NCI-H2029 treated with DMSO at 0.1 percent for 48 hours (cell line): ENCODE data around the gene NMUR1.

Experiments
- DNase-seq: peaks from one replicate; lab custom pipeline; 2025; lab: John Stamatoyannopoulos, UW

The NMUR1 gene

DNA sequence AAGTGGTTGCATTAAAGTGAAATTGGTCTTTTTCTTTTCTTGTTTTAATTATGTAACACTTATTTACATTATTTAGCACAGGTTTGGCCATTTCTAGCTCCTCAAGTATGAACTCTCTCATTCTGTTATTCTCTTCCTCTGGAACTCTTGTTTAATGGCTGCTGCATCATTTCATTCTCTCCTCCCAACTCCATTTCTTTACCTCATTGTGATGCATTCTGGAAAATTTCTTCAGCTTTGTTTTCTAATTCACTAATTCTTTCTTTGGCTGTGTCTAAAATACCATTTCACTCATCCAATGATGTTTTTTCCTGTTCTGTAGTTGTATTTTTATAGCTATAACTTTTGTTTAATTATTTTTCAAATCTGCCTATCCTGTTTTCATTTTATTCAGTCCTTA is 22.5 kb upstream of the NMUR1 start:
- DNase-seq, result no peak

DNA sequence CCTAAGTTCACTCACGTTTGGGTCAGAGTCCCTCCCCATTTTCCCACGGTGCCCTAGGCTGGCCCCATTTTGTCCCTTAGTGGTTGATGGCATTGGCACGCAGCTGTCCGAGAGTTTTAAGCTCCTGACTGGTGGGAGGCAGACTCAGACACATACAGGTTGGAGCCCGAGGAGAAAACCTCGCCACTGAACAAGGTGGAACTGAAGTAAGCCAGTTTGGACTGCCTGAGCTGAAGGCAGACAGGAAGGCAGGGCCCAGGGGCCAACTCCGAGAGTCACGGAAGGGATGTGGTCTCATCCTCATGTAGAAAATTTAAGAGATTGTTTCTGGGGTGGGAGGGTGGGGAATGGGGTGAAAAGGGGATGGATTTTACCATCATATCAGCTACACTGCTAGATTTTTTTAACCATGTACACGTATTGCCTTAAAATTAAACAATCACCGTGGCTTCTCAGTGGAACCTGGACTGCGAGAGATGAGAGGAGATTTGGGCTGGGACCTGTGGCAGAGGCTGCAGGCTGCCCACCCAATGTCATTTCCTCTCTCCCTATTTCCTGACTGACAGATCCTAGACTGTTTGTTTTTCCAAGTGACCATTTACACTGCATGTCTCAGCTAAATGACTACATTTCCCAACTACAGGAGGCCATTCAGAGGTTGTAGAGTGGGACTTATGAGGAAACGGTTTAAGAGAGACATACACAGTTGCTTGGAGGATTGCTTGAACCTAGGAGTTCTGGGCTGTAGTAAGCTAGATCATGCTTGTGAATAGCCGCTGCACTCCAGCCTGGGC is 19.4 kb upstream of the NMUR1 start:
- no peak for DNase-seq

DNA sequence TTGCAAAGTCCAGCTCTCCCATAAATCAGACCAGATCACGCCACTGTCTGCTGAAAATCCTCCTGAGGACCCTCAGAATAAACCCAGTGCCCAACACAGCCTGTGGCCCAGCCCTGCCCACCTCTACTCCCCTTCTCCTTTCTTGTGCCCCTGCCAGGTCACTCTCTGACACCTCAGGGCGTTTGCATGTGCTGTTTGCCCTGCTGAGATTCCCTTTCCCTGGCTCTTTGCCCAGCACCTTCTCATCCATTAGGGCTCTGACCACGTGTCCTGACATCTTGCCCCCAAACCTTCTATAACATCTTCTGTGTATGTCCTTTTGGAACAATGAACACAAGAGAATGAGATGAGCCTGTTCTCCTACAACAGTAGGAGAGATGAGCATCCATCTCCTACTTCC is 18.5 kb upstream of the NMUR1 start:
- no peak for DNase-seq

DNA sequence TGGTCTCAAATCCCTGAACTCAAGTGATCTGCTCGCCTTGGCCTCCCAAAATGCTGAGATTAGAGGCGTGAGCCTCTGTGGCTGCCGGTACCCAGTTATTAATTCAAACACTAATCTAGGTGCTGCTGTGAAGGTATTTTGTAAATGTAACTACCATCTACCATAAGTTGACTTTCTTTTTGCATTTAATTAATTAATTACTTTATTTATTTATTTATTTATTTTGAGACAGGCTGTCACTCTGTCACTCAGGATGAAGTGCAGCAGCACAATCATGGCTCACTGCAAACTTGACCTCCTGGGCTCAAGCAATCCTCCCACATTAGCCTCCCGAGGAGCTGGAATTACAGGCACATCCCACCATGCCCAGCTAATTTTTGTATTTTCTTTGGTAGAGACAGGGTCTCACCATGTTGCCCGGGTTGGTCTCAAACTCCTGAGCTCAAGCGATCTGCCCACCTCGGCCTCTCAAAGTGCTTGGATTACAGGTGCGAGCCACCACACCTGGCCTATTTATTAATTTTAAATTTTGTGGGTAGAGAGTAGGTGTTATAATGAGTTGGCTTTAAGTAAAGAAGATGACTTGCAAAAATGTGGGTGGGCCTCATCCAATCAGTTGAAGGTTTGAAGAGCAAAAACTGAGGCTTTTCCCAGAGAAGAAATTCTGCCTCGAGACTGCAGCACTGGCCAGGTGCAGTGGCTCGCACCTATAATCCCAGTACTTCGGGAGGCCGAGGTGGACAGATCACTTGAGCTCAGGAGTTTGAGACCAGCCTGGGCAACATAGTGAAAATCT is 17.3 kb upstream of the NMUR1 start:
- no peak for DNase-seq

DNA sequence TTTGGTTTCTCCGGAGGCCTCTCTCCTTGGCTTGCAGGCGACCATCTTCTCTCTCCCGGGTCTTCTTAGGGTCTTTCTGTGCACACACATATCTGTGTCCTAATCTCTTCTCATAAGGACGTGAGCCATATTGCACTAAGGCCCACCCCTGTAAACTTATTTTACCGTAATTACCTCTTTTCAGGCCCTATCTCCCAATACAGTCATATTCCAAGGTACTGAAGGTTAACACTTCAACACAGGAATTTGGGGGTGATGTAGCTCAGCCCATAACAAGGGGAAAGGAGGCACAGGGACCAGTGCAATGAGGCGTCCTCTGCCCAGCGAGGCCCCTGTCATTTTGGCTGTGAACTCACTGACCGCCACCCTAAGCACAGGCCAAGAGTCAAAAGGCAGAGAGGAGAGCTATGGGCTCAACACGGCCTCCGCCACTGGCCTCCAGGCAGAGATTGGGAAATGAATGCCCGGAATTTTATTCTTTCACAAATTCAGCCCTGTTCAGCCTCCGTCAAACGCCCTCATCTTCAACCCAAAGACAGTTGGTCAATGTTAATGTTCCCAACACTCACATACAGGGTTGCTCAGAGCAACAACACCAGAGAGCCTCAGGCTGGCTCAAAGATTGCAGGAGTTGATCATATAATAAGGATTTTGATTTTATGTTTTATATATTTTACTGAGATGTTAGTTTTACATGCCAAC is 15.9 kb upstream of the NMUR1 start:
- DNase-seq, result no peak

DNA sequence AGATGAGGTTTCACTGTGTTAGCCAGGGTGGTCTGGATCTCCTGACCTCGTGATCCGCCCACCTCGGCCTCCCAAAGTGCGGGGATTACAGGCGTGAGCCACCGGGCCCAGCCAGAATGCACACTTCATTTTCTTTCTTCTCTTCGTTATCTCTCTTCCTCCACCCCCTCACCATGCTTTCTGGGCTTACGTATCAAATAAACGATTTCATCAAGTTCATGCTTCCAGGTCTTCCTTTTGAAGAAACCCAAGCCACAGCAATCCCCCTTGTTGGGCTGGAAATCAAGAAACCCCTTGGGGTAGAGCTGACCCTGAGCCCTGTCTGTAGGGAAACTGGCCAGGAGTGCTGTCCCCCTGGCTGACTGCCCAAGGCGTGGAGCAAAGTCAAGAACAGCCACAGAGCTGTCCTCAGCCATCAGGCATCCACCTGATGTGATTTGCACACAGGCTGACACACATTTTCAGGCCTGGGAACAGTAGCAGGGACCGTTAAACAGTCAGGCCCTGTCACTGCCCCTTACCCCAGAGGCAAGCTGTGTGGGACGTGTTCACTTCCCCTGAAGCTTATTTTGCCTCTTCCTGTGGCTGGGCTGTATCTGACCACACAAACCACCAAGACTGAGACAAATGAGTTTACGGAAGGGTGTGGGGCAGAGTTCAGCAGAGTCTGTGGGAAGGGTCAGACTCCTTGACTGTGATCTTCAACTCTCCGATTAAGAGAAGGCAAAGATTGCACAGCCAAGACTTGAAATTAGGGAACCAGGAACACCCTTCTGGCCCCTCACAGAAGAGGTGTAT is 15.1 kb upstream of the NMUR1 start:
- no peak for DNase-seq

DNA sequence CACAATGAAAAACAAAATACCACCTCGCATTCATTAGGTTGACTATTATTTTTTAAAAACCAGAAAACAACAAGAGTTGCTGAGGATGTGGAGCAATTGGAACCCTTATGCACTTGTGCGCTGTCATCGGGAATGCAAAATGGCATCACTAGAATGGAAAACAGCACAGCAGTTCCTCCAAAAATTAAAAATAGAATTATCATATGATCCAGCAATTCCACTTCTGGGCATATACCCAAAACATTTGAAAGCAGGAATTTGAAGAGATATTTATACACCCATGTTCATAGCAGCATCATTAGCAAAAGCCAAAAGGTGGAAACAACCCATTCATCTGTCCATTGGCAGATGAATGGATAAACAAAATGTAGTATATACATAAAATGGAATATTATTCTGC is 11.9 kb upstream of the NMUR1 start:
- DNase-seq, result no peak

DNA sequence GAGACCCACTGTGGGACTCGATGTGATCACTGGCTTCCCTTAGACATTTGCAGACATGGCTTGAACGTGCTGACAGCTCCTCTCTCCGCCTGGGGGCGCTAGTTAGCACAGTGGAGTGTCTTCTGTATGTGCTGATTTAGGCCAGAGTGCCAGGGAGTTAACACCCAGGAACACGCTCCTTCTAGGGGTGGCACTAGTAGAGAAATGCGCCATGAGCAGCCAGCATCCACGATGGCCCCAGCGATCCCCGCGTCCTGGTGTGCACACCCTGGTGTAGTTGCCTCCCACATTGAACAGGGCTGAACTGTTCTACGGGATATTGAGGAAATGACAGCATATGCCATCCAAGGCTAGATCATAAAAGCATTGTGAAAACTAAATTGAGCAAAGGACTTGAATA is 11.4 kb upstream of the NMUR1 start:
- DNase-seq, result no peak

DNA sequence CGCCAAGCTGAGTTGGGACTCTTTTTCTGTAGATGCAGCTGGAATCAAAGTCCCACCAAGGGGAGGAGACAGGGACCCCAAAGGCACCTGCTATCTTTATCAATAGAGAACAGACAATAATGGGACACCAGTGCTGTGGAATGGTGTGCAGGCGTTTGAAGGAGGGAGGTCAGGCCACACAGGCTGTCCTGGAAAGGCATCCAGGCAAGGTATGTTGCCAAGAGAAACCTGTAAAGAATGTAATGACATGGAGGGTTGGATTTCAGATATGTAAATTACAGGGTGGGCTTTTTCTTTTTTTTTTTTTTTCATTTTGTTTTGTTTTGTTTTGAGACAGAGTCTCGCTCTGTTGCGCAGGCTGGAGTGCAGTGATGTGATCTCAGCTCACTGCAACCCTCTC is 9.7 kb upstream of the NMUR1 start:
- no peak for DNase-seq

DNA sequence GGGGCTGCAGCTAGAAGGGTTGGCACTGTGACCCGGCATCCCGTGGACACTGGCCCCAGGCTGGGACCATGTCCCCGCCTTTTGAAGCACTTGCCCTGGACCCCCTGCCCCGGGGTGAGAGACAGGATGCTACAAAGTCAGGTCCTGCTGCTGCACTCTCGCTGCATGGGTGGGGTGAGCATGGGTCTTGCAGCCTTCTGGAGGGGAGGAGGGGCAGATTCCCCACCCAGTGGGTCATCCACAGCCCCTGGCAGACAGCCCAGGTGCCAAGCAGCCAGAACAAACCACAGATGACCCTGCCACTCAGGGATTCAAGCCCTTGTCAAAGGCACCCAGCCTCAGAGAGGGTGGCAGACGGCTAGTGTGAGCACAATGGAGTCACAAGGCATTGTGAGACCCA is 5.7 kb upstream of the NMUR1 start:
- no peak for DNase-seq

DNA sequence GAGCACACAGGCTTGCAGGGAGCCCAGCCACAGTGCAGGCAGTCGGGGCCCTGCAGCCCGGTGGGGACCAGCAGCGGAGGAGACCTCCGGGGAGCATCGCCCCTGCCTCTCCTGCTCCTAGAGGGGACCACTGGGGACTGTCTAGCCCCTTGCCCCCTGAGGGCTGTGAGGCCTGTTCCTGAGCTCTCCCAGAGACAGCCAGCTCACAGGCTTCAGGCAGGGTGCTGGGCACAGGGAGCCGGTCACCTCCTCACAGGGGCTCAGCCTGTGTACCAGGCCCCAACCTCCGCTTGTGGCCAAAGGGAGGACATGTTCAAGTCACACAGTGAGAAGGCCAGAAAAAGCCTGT is 3.5 kb upstream of the NMUR1 start:
- DNase-seq, result no peak

DNA sequence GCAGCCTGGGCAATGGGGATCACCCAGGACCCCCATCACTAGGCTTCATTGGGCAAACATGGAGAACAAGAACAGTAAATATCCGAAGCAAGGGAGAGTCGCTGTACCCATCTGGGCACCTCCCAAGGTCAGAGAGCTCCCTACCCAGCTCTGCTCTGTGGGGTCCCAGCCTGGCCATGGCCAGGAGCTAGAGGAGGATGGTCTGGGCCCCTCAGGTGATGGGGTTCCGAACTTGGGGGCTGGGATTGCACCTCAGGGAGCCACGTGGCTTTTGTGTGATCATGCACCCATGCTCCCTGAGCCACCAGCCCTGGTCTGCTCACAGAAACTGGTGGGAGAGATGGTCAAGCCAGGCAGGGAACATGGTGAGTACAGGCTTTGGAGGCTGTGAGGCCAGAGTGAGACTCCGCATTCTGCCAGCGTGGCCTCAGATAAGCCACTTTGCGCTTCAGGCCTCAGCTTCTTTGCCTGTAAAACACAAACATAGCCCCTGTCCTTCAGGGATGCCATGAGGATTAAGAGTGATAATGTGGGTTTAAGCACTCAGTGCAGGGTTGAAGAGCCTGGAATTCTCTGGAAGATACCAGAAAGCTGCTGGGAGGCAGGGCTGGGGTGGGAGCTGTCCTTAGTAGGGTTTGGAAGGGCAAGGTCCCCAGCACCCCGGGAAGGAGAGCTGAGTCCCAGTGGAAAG is 3.0 kb upstream of the NMUR1 start:
- no peak for DNase-seq

DNA sequence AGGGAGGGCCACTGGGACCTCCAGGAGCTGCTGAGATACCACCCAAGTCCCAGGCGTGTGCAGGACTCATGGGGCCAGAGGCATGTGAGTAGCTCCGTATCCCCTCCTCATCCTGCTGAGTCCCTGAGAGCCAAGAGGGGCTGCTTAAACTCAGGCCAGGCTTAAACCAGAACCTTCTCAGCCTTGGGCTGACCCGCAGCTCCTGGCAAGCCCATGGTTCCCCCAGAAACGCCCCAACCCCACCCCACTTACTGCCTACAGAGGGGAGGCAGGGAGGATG is 2.5 kb upstream of the NMUR1 start:
- DNase-seq, result no peak

DNA sequence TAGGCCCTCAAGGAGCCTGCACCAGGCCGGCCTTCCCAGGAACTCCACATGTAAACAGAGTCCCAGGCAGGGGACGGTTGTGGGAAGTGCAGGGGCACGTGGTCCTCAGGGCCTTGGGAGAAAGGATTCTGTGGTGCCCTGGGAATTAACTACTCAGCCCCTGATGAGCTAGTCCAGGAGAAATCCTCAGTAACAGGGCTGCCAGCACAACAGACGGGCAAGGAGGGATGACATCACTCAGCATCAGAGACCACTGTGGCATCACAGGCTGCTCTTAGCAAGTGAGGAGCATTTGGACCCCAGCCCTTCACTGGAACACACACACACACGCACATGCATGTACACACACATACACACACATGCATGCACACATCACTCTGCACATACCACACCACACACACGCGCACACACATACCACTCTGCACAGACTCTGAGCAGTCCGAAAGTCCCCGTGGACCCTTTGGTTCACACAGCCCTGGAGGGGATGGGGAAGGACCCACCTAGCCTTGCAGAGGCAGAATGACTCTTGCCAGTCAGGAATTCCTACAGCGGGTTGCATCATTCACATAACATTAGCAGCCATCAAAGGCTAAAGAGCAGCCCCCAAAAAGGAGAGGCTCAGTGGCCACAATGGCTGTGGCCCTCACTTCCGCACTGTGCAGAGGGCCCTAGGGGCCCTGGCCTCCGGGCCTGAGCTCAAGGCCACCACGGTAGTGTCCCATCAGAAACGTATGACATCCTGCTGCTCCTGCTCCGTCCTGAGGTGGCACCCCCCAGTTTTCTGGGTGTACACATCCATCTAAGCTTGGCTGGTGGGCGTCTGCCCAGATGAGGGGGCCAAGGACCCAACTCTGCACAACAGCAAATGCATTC is 1.9 kb upstream of the NMUR1 start:
- DNase-seq, result no peak

DNA sequence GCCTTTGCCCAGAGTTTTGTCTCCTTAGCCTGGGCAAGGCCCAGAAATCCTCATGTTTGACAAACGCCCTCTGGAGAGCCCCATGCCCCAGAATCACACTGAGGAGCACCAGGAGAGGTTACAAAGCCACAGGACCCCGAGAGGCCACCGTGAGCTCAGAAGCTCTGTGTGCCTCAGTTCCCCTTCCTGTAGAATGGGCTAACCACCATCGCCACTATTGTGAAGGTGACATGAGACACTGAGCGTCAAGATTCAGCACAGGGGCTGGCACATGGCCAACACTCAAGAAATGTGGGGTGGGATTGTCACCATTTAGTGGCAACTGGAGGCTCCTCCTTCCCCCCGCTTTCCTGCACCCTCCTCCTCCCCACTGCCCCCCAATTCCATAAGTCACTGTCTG is 1.2 kb upstream of the NMUR1 start:
- DNase-seq, result no peak

DNA sequence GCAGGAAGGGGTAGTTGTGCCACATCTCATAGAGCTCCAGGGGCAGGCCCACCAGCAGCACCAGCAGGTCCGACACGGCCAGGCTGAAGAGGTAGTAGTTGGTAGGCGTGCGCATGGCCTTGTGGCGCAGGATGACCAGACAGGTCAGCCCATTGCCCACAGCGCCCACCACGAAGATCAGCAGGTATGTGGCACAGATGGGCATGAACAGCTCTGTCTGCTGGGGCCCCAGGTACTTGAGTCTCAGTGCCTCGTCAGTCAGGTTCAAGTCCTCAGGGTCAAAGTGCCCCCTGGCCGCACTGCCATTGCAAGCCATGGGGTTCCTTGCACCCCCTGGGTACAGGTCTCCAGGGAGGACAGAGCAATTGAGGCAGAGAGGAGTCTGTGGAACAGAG is 1.6 kb downstream of the NMUR1 start:
- DNase-seq, result no peak

DNA sequence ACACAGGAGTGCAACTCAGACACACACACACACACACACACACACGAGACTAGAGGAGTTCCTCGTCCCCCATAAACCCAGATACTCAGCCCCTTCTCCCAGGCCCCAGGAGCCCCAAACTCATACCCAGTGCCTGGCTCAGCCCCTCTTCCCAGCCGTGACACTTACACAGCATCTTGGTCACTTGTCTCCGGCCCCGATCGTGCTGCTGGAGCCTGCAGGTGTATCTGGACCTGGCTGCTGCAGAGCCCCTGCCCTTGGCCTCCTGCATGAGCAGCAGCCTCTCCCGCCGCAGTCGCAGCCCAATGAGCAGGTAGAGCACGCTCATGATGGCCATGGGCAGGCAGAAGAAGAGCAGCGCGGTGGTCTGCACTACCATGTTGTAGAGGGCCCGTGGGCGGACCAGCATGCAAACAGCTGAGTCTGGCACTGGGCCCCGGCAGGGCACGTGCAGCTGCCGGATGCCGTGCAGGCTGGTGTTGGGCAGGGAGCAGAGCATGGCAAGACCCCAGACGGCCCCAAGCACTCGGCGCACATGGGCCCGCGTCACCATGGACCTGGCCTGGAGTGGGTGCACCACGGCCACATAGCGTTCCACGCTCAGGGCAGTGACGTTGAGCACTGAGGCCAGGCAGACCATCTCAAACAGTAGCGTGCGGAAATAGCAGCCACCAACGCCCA is 2.1 kb downstream of the NMUR1 start:
- DNase-seq, result no peak

DNA sequence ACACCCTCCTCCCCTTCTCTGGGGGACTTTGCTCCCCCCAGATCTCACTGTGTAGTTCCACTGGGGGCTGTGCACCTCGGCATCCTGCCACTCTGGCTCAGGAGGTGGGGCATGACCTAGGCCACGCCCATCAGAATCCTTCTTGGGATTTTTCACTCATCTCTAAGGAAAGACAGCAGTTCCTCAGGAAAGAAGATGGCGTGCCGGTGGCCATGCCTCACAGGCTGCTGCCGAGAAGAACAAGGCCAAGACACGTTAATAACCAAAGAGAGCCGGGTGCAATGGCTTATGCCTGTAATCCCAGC is 3.2 kb downstream of the NMUR1 start:
- DNase-seq, result no peak

DNA sequence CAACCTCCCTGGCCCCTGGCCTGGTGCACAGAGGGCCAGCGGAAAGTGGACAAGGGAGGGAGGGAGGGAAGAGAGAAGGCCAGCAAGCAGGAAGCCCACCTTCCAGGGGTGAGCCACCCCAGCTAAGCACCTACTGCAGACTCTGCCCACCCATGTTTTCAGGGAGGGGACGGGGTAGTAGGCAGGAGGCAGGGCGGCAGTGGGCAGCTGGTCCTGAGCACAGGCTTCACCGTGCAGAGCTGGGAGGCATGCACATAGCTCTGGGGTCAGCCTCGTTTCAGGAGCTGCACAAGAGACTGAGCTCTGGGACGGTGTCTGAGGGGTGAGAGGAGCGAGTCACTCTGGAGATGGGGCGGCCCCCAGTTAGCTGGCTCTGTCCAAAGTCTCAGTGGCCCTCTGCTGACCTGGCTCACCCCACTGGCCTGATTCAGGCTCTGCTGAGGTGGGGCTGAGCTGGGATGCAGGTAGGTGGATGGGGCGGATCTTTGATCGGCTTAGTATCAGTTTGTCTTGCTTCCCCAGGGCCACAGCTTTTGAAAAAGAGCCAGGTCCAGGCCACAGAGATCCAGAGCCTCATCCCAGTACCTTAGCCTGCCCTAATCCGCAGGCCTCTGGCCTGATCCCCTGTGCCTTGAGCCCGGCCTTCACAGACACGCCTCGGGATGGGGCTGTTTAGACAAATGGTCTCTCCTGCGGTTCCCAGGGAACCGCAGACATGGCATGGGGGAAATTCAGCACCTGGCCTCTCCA is 3.7 kb downstream of the NMUR1 start:
- DNase-seq, result no peak
